D721Med (cell line): ENCODE data around the gene OSM.

Experiments
- DNase-seq: peaks from one replicate; pipeline ENCODE4 v3.0.0; 2011; ENCODE audit warnings: low spot score; ENCODE audit not compliant: insufficient read length
- FAIRE-seq: peaks from 2 replicates; lab custom pipeline; 2011; peaks lifted over from hg19 to GRCh38; lab: Jason Lieb, UNC
- CTCF ChIP-seq: IDR thresholded peaks from 2 replicates; pipeline ENCODE4 v1.5.1; 2012; ENCODE audit warnings: mild to moderate bottlenecking, control low read depth; ENCODE audit not compliant: insufficient read depth; ENCODE audit errors: missing control alignments

OSM gene

GRCh38 chr22:30297276-30297990 lies 30.8 kb upstream of the OSM start:
- no peak for DNase-seq
- FAIRE-seq, result no peak
- no peak for TF ChIP-seq CTCF

DNA sequence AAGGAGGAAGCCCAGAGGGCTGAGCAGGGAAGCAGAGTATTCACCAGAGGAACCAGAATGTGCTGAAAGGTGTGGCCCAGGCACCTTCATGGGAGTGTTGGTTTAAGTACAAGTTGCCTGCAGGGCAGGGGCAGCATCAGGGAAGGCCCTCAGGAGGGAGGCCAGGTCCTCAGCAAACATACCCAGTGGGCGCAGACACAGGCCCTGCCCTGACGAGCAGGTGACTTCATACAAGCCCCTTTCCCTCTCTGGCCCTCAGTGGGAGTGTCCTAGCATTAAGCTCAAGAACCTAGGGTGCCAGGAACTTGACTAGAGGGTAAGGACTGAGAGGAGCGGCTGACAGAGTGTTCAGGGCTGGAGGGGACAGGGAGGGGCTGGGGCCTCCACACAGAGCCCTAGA lies 30.2 kb upstream of the OSM start:
- TF ChIP-seq CTCF, result no peak
- DNase-seq, result no peak
- no peak for FAIRE-seq

DNA sequence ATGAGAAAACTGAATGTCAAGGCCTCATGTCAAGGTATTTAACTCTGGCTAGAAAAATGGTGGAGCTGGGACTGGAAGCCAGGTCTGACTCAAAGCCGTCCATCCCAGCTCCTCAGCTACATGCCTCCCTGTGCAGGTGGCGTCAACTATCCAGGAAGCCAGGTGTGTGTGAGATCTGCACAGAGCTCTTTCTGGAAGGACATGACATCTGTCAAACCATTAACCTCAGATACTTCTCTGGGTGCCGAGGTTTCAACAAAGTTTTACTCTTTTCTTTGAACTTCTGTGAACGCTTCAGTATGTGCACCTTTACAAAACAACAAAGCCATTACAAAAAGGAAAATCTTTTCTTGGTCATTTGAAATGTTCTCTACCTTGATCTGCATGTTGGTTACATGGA lies 29.7 kb upstream of the OSM start:
- FAIRE-seq (no peak), DNase-seq (no peak)
- no peak for TF ChIP-seq CTCF

GRCh38 chr22:30295576-30295975 lies 28.9 kb upstream of the OSM start:
- DNase-seq, result no peak
- no peak for TF ChIP-seq CTCF

GRCh38 chr22:30294830-30295229 lies 28.2 kb upstream of the OSM start:
- TF ChIP-seq CTCF, result no peak
- FAIRE-seq (no peak), DNase-seq (no peak)

More at GRCh38 chr22:30295576-30295975, 28.9 kb upstream of the OSM start:
- no peak for FAIRE-seq

GRCh38 chr22:30294066-30294465 lies 27.4 kb upstream of the OSM start:
- no peak for FAIRE-seq
- peak; percentile 35 for DNase-seq
- no peak for TF ChIP-seq CTCF

- no peak for FAIRE-seq
- DNase-seq, result no peak
- TF ChIP-seq CTCF, result no peak
These were observed 26.4 kb upstream of the OSM start for GRCh38 chr22:30293026-30293425.
